HEK293 (cell line): ENCODE data around the gene MYORG.

ENCODE experiments used
- CTCF ChIA-PET: fragments of 350-600 bp; formaldehyde crosslinking; extraction: SDS; loops from one replicate; lab custom pipeline; 2021; ENCODE audit warnings: antibody characterized with exemption; lab: Yijun Ruan, JAX
- POLR2A ChIA-PET: fragments of 300-600 bp; formaldehyde crosslinking; extraction: SDS; loops from one replicate; lab custom pipeline; 2020; ENCODE audit warnings: antibody characterized with exemption, inconsistent platforms; lab: Yijun Ruan, JAX
- H3K27ac ChIP-seq: fragments of 200-500 bp; sonication (Bioruptor generic); 2 replicates; pipeline ENCODE4 v1.5.1; 2014; ENCODE audit warnings: low read depth, low read length, control low read depth, inconsistent platforms; ENCODE audit errors: extremely low read depth
- H3K36me3 ChIP-seq, 2 experiments: fragments of 200-500 bp in 1 of 2; sonication (Bioruptor generic) in 1 of 2; 1 replicate in 1 of 2; 2 replicates in 1 of 2; pipeline ENCODE4 v1.5.1; 2014 to 2017; ENCODE audit warnings: inconsistent platforms in 2 of 2, low read length in 2 of 2; ENCODE audit not compliant: control insufficient read depth in 2 of 2, insufficient read depth in 1 of 2
- H3K4me1 ChIP-seq: fragments of 200-500 bp; sonication (Bioruptor generic); 2 replicates; pipeline ENCODE4 v1.5.1; 2014; ENCODE audit warnings: mild to moderate bottlenecking, low read length, inconsistent platforms; ENCODE audit not compliant: control insufficient read depth, insufficient read depth
- H3K4me3 ChIP-seq: 2 replicates; pipeline ENCODE4 v1.5.1; 2011; ENCODE audit warnings: low read depth, mild to moderate bottlenecking, control low read depth, low read length, moderate library complexity
- H3K9me3 ChIP-seq: fragments of 200-500 bp; sonication (Bioruptor generic); 2 replicates; pipeline ENCODE4 v1.5.1; 2014; ENCODE audit warnings: low read depth, low read length, inconsistent platforms; ENCODE audit not compliant: control insufficient read depth, insufficient read depth
- AEBP2 ChIP-seq: fragments of 450-650 bp; formaldehyde crosslinking; IDR thresholded peaks from 2 replicates; pipeline ENCODE4 v1.5.1; 2016; ENCODE audit warnings: missing biosample characterization, missing genetic modification characterization, borderline replicate concordance
- PATZ1 ChIP-seq: fragments of 450-650 bp; formaldehyde crosslinking; IDR thresholded peaks from 2 replicates; pipeline ENCODE4 v1.5.1; 2016; ENCODE audit warnings: missing biosample characterization, missing genetic modification characterization
- PRDM1 ChIP-seq: fragments of 450-650 bp; formaldehyde crosslinking; IDR thresholded peaks from 2 replicates; pipeline ENCODE4; 2016; ENCODE audit warnings: missing biosample characterization, missing genetic modification characterization
- PRDM4 ChIP-seq: fragments of 450-650 bp; formaldehyde crosslinking; IDR thresholded peaks from 2 replicates; pipeline ENCODE4 v1.5.1; 2017; ENCODE audit warnings: missing biosample characterization, missing genetic modification characterization
- REPIN1 ChIP-seq: fragments of 450-650 bp; formaldehyde crosslinking; IDR thresholded peaks from 2 replicates; pipeline ENCODE4 v1.5.1; 2017; ENCODE audit warnings: missing biosample characterization, missing genetic modification characterization, low read depth
- SALL2 ChIP-seq: fragments of 450-650 bp; formaldehyde crosslinking; IDR thresholded peaks from 2 replicates; pipeline ENCODE4 v1.5.0; 2017; ENCODE audit warnings: missing biosample characterization, mild to moderate bottlenecking, missing genetic modification characterization, borderline replicate concordance
- SP7 ChIP-seq: fragments of 450-650 bp; formaldehyde crosslinking; IDR thresholded peaks from 2 replicates; pipeline ENCODE4 v1.5.1; 2016; ENCODE audit warnings: missing biosample characterization, missing genetic modification characterization
- TCF7L2 ChIP-seq: IDR thresholded peaks from 2 replicates; pipeline ENCODE4 v1.6.1; 2011; ENCODE audit warnings: low read depth, mild to moderate bottlenecking, inconsistent platforms, low read length, moderate library complexity, borderline replicate concordance
- TRIM28 ChIP-seq: IDR thresholded peaks from 2 replicates; pipeline ENCODE4 v1.6.1; 2011; ENCODE audit warnings: low read length, control low read depth, borderline replicate concordance
- YY2 ChIP-seq: fragments of 450-650 bp; formaldehyde crosslinking; IDR thresholded peaks from 2 replicates; pipeline ENCODE4 v1.5.1; 2016; ENCODE audit warnings: missing biosample characterization, missing genetic modification characterization
- ZBTB17 ChIP-seq: fragments of 450-650 bp; formaldehyde crosslinking; IDR thresholded peaks from 2 replicates; pipeline ENCODE4 v1.5.1; 2016; ENCODE audit warnings: missing biosample characterization, missing genetic modification characterization
- ZFP69B ChIP-seq: fragments of 450-650 bp; formaldehyde crosslinking; IDR thresholded peaks from 2 replicates; pipeline ENCODE4 v1.5.1; 2016; ENCODE audit warnings: missing biosample characterization, missing genetic modification characterization
- ZIC2 ChIP-seq: fragments of 450-650 bp; formaldehyde crosslinking; IDR thresholded peaks from 2 replicates; pipeline ENCODE4 v1.5.1; 2016; ENCODE audit warnings: missing biosample characterization, missing genetic modification characterization
- ZNF2 ChIP-seq: fragments of 450-650 bp; formaldehyde crosslinking; IDR thresholded peaks from 2 replicates; pipeline ENCODE4 v1.5.1; 2016; ENCODE audit warnings: missing biosample characterization, missing genetic modification characterization
- ZNF350 ChIP-seq: fragments of 450-650 bp; formaldehyde crosslinking; IDR thresholded peaks from 2 replicates; pipeline ENCODE4 v1.5.0; 2017; ENCODE audit warnings: missing biosample characterization, mild to moderate bottlenecking, missing genetic modification characterization
- ZNF362 ChIP-seq: fragments of 450-650 bp; formaldehyde crosslinking; IDR thresholded peaks from 2 replicates; pipeline ENCODE4 v1.5.1; 2016; ENCODE audit warnings: missing biosample characterization, missing genetic modification characterization
- ZNF366 ChIP-seq: fragments of 450-650 bp; formaldehyde crosslinking; conservative IDR thresholded peaks from 2 replicates; pipeline ENCODE4 v1.5.1; 2016; ENCODE audit warnings: missing biosample characterization, missing genetic modification characterization
- ZNF561 ChIP-seq: fragments of 450-650 bp; IDR thresholded peaks from 2 replicates; pipeline ENCODE4 v1.5.1; 2018; ENCODE audit warnings: missing biosample characterization, missing genetic modification characterization, borderline replicate concordance
- ZNF585B ChIP-seq: fragments of 450-650 bp; formaldehyde crosslinking; IDR thresholded peaks from 2 replicates; pipeline ENCODE4 v1.5.1; 2016; ENCODE audit warnings: missing biosample characterization, missing genetic modification characterization
- ZNF596 ChIP-seq: fragments of 450-650 bp; IDR thresholded peaks from 2 replicates; pipeline ENCODE4 v1.5.0; 2018; ENCODE audit warnings: missing biosample characterization, mild to moderate bottlenecking, missing genetic modification characterization, moderate library complexity
- ZNF600 ChIP-seq: fragments of 450-650 bp; formaldehyde crosslinking; IDR thresholded peaks from 2 replicates; pipeline ENCODE4 v1.5.1; 2016; ENCODE audit warnings: missing biosample characterization, missing genetic modification characterization
- ZNF660 ChIP-seq: fragments of 450-650 bp; IDR thresholded peaks from 2 replicates; pipeline ENCODE4 v1.5.1; 2018; ENCODE audit warnings: missing biosample characterization, mild to moderate bottlenecking, missing genetic modification characterization
- ZNF664 ChIP-seq: fragments of 450-650 bp; formaldehyde crosslinking; IDR thresholded peaks from 2 replicates; pipeline ENCODE4 v1.5.1; 2016; ENCODE audit warnings: missing biosample characterization, missing genetic modification characterization
- ZNF707 ChIP-seq: fragments of 450-650 bp; formaldehyde crosslinking; IDR thresholded peaks from 2 replicates; pipeline ENCODE4 v1.5.1; 2016; ENCODE audit warnings: missing biosample characterization, missing genetic modification characterization
- TF ChIP-seq, protein P1 (sequence below): fragments of 450-650 bp; formaldehyde crosslinking; IDR thresholded peaks from 2 replicates; pipeline ENCODE4 v1.5.1; 2016; ENCODE audit warnings: missing biosample characterization, missing genetic modification characterization
- TF ChIP-seq, protein P2 (sequence below): fragments of 450-650 bp; formaldehyde crosslinking; optimal IDR thresholded peaks from 2 replicates; pipeline ENCODE3; 2016; ENCODE audit warnings: missing biosample characterization, mild to moderate bottlenecking, missing genetic modification characterization

The MYORG gene

DNA sequence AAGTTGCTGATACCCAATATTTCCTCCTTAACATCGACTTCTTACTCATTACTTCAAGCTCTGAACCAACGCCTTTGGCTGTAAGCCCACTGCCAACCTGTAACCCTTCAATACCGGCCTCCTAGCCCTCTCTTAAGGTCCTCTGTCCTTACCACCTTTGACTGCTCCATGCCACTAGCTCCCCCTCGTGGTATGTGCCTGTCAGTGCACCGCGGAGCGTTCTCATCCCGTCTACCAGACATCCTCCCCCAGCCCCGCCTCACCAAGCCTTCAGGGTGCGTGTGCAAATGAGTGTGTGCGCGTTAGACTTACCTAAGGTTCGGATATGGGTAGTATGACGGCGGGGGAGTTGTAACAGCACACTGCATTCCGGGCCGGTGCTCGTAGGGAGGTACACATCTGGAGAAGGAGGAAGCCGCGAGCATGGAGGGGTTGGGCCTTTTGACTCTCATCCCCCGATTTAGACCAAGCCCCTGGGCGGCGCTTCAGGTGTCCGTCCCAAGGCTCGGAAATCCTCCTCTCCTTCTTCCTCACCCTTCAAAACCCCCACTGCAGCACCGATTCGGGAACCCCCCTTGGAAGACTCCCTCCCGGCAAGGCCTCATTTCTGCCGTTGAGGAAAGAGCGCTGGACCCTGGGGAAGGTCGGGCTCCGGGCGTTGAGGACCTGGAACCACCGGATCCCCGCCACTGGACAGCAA is 2.8 kb upstream of the MYORG start:
- Histone ChIP-seq H3K27ac (no peak overlapping the region), H3K4me1 (no peaks in the 10 kb centered on the region; the same call in none of the 2 replicates), H3K4me3 (no peak overlapping the region), H3K36me3 (no peaks in the 10 kb centered on the region), H3K9me3 (no peaks in the 10 kb centered on the region)
- POLR2A ChIA-PET = no interaction called here
- CTCF ChIA-PET = interaction anchor here (0.5 to 10.7 kb wide), 40 partner anchors 9 to 564 kb away, joined by 3 to 172 read pairs (median 4); no protein-coding TSS in a partner anchor
- TF ChIP-seq REPIN1 (tag by site-specific recombination) (no peak), TCF7L2 (no peak), ZNF660 (tag by site-specific recombination) (no peak), ZNF596 (no peak), ZFP69B (tag by site-specific recombination) (no peak), ZNF664 (tag by site-specific recombination) (no peak), AEBP2 (tag by site-specific recombination) (no peak), TRIM28 (peak; percentile 90), ZNF561 (tag by site-specific recombination) (no peak), ZNF600 (tag by site-specific recombination) (no peak), ZIC2 (tag by site-specific recombination) (no peak), ZNF366 (tag by site-specific recombination) (no peak), PATZ1 (tag by site-specific recombination) (peak; percentile 31; the same call in 1 of the 2 replicates), ZNF585B (tag by site-specific recombination) (no peak), ZNF707 (tag by site-specific recombination) (no peak), ZNF2 (tag by site-specific recombination) (peak; percentile 99), PRDM4 (no peak), ZNF350 (tag by site-specific recombination) (no peak), PRDM1 (tag by site-specific recombination) (no peak), YY2 (no peak), ZNF362 (tag by site-specific recombination) (no peak), SP7 (tag by site-specific recombination) (peak; percentile 44), ZBTB17 (tag by site-specific recombination) (0 out of 2 replicates have a peak, but pooled peaks have one; percentile 26), SALL2 (tag by site-specific recombination) (no peak)
- TF ChIP-seq, protein P1, sequence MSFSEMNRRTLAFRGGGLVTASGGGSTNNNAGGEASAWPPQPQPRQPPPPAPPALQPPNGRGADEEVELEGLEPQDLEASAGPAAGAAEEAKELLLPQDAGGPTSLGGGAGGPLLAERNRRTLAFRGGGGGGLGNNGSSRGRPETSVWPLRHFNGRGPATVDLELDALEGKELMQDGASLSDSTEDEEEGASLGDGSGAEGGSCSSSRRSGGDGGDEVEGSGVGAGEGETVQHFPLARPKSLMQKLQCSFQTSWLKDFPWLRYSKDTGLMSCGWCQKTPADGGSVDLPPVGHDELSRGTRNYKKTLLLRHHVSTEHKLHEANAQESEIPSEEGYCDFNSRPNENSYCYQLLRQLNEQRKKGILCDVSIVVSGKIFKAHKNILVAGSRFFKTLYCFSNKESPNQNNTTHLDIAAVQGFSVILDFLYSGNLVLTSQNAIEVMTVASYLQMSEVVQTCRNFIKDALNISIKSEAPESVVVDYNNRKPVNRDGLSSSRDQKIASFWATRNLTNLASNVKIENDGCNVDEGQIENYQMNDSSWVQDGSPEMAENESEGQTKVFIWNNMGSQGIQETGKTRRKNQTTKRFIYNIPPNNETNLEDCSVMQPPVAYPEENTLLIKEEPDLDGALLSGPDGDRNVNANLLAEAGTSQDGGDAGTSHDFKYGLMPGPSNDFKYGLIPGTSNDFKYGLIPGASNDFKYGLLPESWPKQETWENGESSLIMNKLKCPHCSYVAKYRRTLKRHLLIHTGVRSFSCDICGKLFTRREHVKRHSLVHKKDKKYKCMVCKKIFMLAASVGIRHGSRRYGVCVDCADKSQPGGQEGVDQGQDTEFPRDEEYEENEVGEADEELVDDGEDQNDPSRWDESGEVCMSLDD (tag by site-specific recombination) = no peak
- TF ChIP-seq, protein P2, sequence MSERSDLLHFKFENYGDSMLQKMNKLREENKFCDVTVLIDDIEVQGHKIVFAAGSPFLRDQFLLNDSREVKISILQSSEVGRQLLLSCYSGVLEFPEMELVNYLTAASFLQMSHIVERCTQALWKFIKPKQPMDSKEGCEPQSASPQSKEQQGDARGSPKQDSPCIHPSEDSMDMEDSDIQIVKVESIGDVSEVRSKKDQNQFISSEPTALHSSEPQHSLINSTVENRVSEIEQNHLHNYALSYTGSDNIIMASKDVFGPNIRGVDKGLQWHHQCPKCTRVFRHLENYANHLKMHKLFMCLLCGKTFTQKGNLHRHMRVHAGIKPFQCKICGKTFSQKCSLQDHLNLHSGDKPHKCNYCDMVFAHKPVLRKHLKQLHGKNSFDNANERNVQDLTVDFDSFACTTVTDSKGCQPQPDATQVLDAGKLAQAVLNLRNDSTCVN (tag by site-specific recombination) = peak; percentile 12
